Muscle of leg (tissue), 11 donors: ENCODE data around the gene MYBPC3. TPM values are rescaled to one million over a fixed set of nuclear protein-coding genes. Genes with fewer than 3 reads are reported as not detected.

Source experiments
- DNase-seq: peaks from one replicate; pipeline ENCODE4 v3.0.0; 2013
- H3K27ac ChIP-seq: one replicate; pipeline ENCODE4 v1.5.1; 2013; ENCODE audit warnings: mild to moderate bottlenecking, low read length, control low read depth
- H3K27me3 ChIP-seq: one replicate; pipeline ENCODE4 v1.6.1; 2013; ENCODE audit warnings: low read length; ENCODE audit not compliant: control insufficient read depth, insufficient read depth
- H3K36me3 ChIP-seq: one replicate; pipeline ENCODE4 v1.6.1; 2013; ENCODE audit warnings: low read length; ENCODE audit not compliant: control insufficient read depth, insufficient read depth
- H3K4me1 ChIP-seq: one replicate; pipeline ENCODE4 v1.6.1; 2013; ENCODE audit warnings: low read length; ENCODE audit not compliant: control insufficient read depth, insufficient read depth
- H3K4me3 ChIP-seq: one replicate; pipeline ENCODE4 v1.5.1; 2013; ENCODE audit warnings: low read length, control low read depth
- H3K9me3 ChIP-seq: replicated peaks from 2 replicates; pipeline ENCODE4 v1.6.1; 2013; ENCODE audit warnings: low read depth, low read length; ENCODE audit not compliant: control insufficient read depth
- WGBS: methylation state at CpG from one replicate; pipeline ENCODE4 v1.1.5; 2013; ENCODE audit warnings: missing lambda C conversion rate; ENCODE audit not compliant: insufficient coverage; 5-methylcytosine and 5-hydroxymethylcytosine counted together
- polyA plus RNA-seq, 8 donors: library from polyadenylated mRNA; unstranded; fragments of 120-200 nt; gene quantifications; one replicate each; pipeline versions ENCODE4 v1.2.1 to v1.2.3, GENCODE V29; 2013; ENCODE audit warnings: inconsistent platforms in 1 of 8, low replicate concordance in 1 of 8; ENCODE audit not compliant: insufficient read length in 8 of 8, insufficient read depth in 1 of 8
- total RNA-seq: library from RNA; stranded (reverse); fragments of 120-200 nt; gene quantifications from one replicate; pipeline ENCODE4 v1.2.4, GENCODE V29; 2013

MYBPC3 gene
- total and polyA plus RNA-seq, 9 donors = 0.06 to 1.1 (median 0.30) TPM

- peaks cover 34% of the 10 kb centered on the region for H3K36me3 ChIP-seq
- WGBS = 81% methylated on average over 16 of the region's 21 CpGs
- no peaks in the 10 kb centered on the region for H3K9me3 ChIP-seq
- no peaks in the 10 kb centered on the region for H3K27me3 ChIP-seq
- DNase-seq = no peak
- peaks cover 31% of the 10 kb centered on the region for H3K4me1 ChIP-seq
- no peak overlapping the region for H3K27ac ChIP-seq
- no peak overlapping the region for H3K4me3 ChIP-seq
These were observed 20.8 kb downstream of the MYBPC3 start for GRCh38 chr11:47331454-47332302.

- WGBS = 29% methylated on average over 12 of the region's 16 CpGs
These were observed 22.2 kb downstream of the MYBPC3 start for GRCh38 chr11:47329987-47330931.

GRCh38 chr11:47329431-47329986 is 23.0 kb downstream of the MYBPC3 start:
- Histone ChIP-seq H3K27ac (peak overlapping the region; percentile 16), H3K4me3 (no peak overlapping the region), H3K36me3 (peaks cover 50% of the 10 kb centered on the region), H3K9me3 (no peaks in the 10 kb centered on the region), H3K27me3 (no peaks in the 10 kb centered on the region), H3K4me1 (peaks cover 31% of the 10 kb centered on the region)
- 48% methylated on average over 8 of the region's 12 CpGs for WGBS
- no peak for DNase-seq

More at GRCh38 chr11:47329987-47330931, 22.2 kb downstream of the MYBPC3 start:
- no peaks in the 10 kb centered on the region for H3K9me3 ChIP-seq
- no peak overlapping the region for H3K4me3 ChIP-seq
- peaks cover 49% of the 10 kb centered on the region for H3K36me3 ChIP-seq
- peak overlapping the region; percentile 60 for H3K27ac ChIP-seq
- peak; percentile 78 for DNase-seq
- H3K4me1 ChIP-seq = peaks cover 31% of the 10 kb centered on the region
- H3K27me3 ChIP-seq = no peaks in the 10 kb centered on the region

GRCh38 chr11:47328449-47329390 is 23.8 kb downstream of the MYBPC3 start:
- no peak overlapping the region for H3K27ac ChIP-seq
- WGBS = 88% methylated on average over 20 of the region's 29 CpGs
- no peak for DNase-seq
- no peak overlapping the region for H3K4me3 ChIP-seq
- H3K36me3 ChIP-seq = peaks cover 50% of the 10 kb centered on the region
- no peaks in the 10 kb centered on the region for H3K27me3 ChIP-seq
- H3K4me1 ChIP-seq = peaks cover 31% of the 10 kb centered on the region
- no peaks in the 10 kb centered on the region for H3K9me3 ChIP-seq

- Histone ChIP-seq H3K9me3 (no peaks in the 10 kb centered on the region), H3K4me1 (peaks cover 31% of the 10 kb centered on the region), H3K27me3 (no peaks in the 10 kb centered on the region), H3K4me3 (no peak overlapping the region), H3K36me3 (peaks cover 54% of the 10 kb centered on the region), H3K27ac (no peak overlapping the region)
- no peak for DNase-seq
- 86% methylated on average over 3 of the region's 5 CpGs for WGBS
These were observed 24.6 kb downstream of the MYBPC3 start for GRCh38 chr11:47327949-47328348.

GRCh38 chr11:47327025-47327424 is 25.5 kb downstream of the MYBPC3 start:
- no peak for DNase-seq
- H3K4me1 ChIP-seq = peaks cover 29% of the 10 kb centered on the region

GRCh38 chr11:47326198-47326597 is 26.3 kb downstream of the MYBPC3 start:
- Histone ChIP-seq H3K27ac (no peak overlapping the region), H3K9me3 (no peaks in the 10 kb centered on the region), H3K4me1 (peaks cover 23% of the 10 kb centered on the region), H3K36me3 (peaks cover 66% of the 10 kb centered on the region), H3K4me3 (no peak overlapping the region), H3K27me3 (no peaks in the 10 kb centered on the region)
- 91% methylated on average over 6 of the region's 12 CpGs for WGBS
- DNase-seq = no peak

More at GRCh38 chr11:47327025-47327424, 25.5 kb downstream of the MYBPC3 start:
- H3K27me3 ChIP-seq = no peaks in the 10 kb centered on the region
- H3K27ac ChIP-seq = no peak overlapping the region
- no peak overlapping the region for H3K4me3 ChIP-seq
- H3K9me3 ChIP-seq = no peaks in the 10 kb centered on the region
- peaks cover 60% of the 10 kb centered on the region for H3K36me3 ChIP-seq
- WGBS = 91% methylated on average over 12 of the region's 13 CpGs

GRCh38 chr11:47325271-47326041 is 27.0 kb downstream of the MYBPC3 start:
- Histone ChIP-seq H3K27ac (no peak overlapping the region), H3K36me3 (peaks cover 62% of the 10 kb centered on the region), H3K4me3 (no peak overlapping the region), H3K9me3 (no peaks in the 10 kb centered on the region), H3K27me3 (no peaks in the 10 kb centered on the region), H3K4me1 (peaks cover 18% of the 10 kb centered on the region)
- WGBS = 69% methylated on average over 11 of the region's 15 CpGs
- no peak for DNase-seq

GRCh38 chr11:47324520-47324919 is 28.0 kb downstream of the MYBPC3 start:
- peaks cover 60% of the 10 kb centered on the region for H3K36me3 ChIP-seq
- H3K4me3 ChIP-seq = no peak overlapping the region
- H3K9me3 ChIP-seq = no peaks in the 10 kb centered on the region
- H3K4me1 ChIP-seq = peaks cover 9% of the 10 kb centered on the region
- 78% methylated on average over 8 of the region's 12 CpGs for WGBS
- no peak overlapping the region for H3K27ac ChIP-seq
- no peaks in the 10 kb centered on the region for H3K27me3 ChIP-seq
- no peak for DNase-seq
